Suppressor macrophage treated with lipopolysaccharide for 4 hours (primary cell): ENCODE data around the gene SMIM9.

Source experiments
- DNase-seq: peaks from one replicate; pipeline ENCODE4 v3.0.0-alpha.2; 2020

SMIM9 gene

GRCh38 chrX:154779261-154779660, 55.2 kb downstream of the SMIM9 start:
- DNase-seq = no peak

- DNase-seq = no peak
Measured at GRCh38 chrX:154776753-154777152, 57.7 kb downstream of the SMIM9 start.

- peak; percentile 40 for DNase-seq
Measured at GRCh38 chrX:154775419-154776349, 58.8 kb downstream of the SMIM9 start.

GRCh38 chrX:154774622-154775021, 59.8 kb downstream of the SMIM9 start:
- no peak for DNase-seq
